Right lobe of liver (tissue), 6 donors: Measurements from ENCODE around the gene METTL16. TPM values are rescaled to one million over a fixed set of nuclear protein-coding genes. Genes with fewer than 3 reads are reported as not detected.
A peak's percentile ranks its signal among the peaks of the same experiment; 100 is the strongest.
"Not testable (repeated sequence)": the region's sequence is repeated elsewhere in the genome, so short reads cannot be mapped to it uniquely, and the experiment has no call there.

Source experiments
- ATAC-seq, 4 donors: fragments of 200-7000 bp; cut with Tn5 transposase; one replicate each; pipeline ENCODE4 v1.9.1; 2020; ENCODE audit warnings: mild to moderate bottlenecking in 4 of 4, moderate library complexity in 4 of 4
- DNase-seq, 3 donors: peaks; one replicate each; pipeline ENCODE4 v3.0.0-alpha.2; 2020
- H3K27ac ChIP-seq, 3 donors: fragments of 200-600 bp; one replicate each; pipeline ENCODE4 v1.8.0; 2022
- H3K27me3 ChIP-seq, 2 donors: fragments of 200-600 bp; one replicate each; pipeline ENCODE4 v1.8.0; 2022
- H3K36me3 ChIP-seq, 4 donors: fragments of 200-600 bp; sonication (generic) in 1 of 4; one replicate each; pipeline versions ENCODE4 v1.5.1 to v1.8.0; 2017 to 2022; ENCODE audit warnings: control low read depth in 1 of 4
- H3K4me1 ChIP-seq, 4 donors: fragments of 200-600 bp; sonication (generic) in 1 of 4; one replicate each; pipeline versions ENCODE4 v1.5.1 to v1.8.0; 2017 to 2022; ENCODE audit warnings: control low read depth in 1 of 4
- H3K4me3 ChIP-seq, 3 donors: fragments of 200-600 bp; one replicate each; pipeline ENCODE4 v1.8.0; 2022
- H3K9me3 ChIP-seq, 4 donors: fragments of 200-600 bp; sonication (generic) in 1 of 4; one replicate each; pipeline versions ENCODE4 v1.5.1 to v1.8.0; 2017 to 2022; ENCODE audit warnings: control low read depth in 1 of 4
- POLR2A ChIP-seq: fragments of 450-650 bp; IDR thresholded peaks from one replicate; pipeline ENCODE4 v1.6.1; 2017; ENCODE audit warnings: antibody characterized with exemption, mild to moderate bottlenecking
- WGBS: methylation state at CpG from one replicate; pipeline ENCODE4 v1.1.6; 2018; ENCODE audit warnings: low coverage, low lambda C conversion rate; ENCODE audit not compliant: insufficient coverage; ENCODE audit errors: missing lambda C conversion rate; 5-methylcytosine and 5-hydroxymethylcytosine counted together
- intact Hi-C, 2 donors: fragments of 100-400 bp; cut with DNase I; formaldehyde crosslinking; loops; one replicate each; pipeline versions ENCODE4 v1.11.2 to v1.14.1; 2022
- total RNA-seq, 6 experiments: library from RNA; depleted of rRNA in 2 of 6; stranded (reverse); fragments of >200 nt in 2 of 6; fragmentation: NEBNext Ultra II Directional in 3 of 6; extraction: Animal tissue kit (Norgen Biotek cat#: 25700) in 3 of 6; gene quantifications; one replicate each; pipeline versions ENCODE4 v1.1.0 to v1.2.4, GENCODE V29; 2016 to 2023
- TF ChIP-seq, protein P1 (sequence below), 4 donors: fragments of 200-600 bp in 3 of 4; fragments of 450-650 bp in 1 of 4; IDR thresholded peaks; one replicate each; pipeline versions ENCODE4 v1.5.1 to v1.8.0; 2016 to 2022; ENCODE audit warnings: antibody characterized with exemption in 4 of 4, mild to moderate bottlenecking in 2 of 4
- donor health status: DM: no; HTN: yes; CAD: no.
- donor health status: DM: no; HTN: no; CAD: no.
- donor health status: DM: no; HTN: no; CAD: no.
- donor health status: DM: no; HTN: yes; CAD: no.
- donor health status: DM: no; HTN: yes; CAD: no.

The METTL16 gene
- total RNA-seq, 6 experiments from 2014 or later = 8.4 to 12.1 (median 9.3) TPM

- no peak overlapping the region for H3K27ac ChIP-seq
- no peaks in the 10 kb centered on the region for H3K9me3 ChIP-seq
- H3K4me3 ChIP-seq = no peak overlapping the region
- 88% methylated on average over 3 of the region's 5 CpGs for WGBS
- DNase-seq (no peak), ATAC-seq (no peak)
- TF ChIP-seq, protein P1, sequence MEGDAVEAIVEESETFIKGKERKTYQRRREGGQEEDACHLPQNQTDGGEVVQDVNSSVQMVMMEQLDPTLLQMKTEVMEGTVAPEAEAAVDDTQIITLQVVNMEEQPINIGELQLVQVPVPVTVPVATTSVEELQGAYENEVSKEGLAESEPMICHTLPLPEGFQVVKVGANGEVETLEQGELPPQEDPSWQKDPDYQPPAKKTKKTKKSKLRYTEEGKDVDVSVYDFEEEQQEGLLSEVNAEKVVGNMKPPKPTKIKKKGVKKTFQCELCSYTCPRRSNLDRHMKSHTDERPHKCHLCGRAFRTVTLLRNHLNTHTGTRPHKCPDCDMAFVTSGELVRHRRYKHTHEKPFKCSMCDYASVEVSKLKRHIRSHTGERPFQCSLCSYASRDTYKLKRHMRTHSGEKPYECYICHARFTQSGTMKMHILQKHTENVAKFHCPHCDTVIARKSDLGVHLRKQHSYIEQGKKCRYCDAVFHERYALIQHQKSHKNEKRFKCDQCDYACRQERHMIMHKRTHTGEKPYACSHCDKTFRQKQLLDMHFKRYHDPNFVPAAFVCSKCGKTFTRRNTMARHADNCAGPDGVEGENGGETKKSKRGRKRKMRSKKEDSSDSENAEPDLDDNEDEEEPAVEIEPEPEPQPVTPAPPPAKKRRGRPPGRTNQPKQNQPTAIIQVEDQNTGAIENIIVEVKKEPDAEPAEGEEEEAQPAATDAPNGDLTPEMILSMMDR (IDR thresholded peaks at IDR 0.05) = no peak
- no peak for TF ChIP-seq POLR2A
- H3K27me3 ChIP-seq = no peaks in the 10 kb centered on the region
- no peaks in the 10 kb centered on the region for H3K36me3 ChIP-seq
- intact Hi-C loops = no loop called here
- H3K4me1 ChIP-seq = no peaks in the 10 kb centered on the region
Measured at GRCh38 chr17:2517539-2517938, 5.9 kb upstream of the METTL16 start.

DNA sequence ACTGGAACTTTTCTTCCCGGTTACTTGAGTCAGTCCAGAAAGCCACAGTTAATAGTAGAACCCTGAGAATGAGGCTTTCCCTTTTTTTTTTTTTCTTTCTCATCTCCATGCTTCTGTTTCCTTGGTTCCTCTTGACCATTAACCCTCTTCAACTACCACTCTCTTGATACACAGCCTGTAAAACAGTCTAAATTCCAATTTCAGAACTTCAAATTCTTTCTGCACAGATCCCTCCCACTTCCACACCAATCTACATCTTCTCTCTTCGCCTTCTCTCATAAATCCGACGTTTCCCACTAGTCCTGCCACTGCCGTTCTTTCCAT, 588 bp downstream of the METTL16 start:
- ATAC-seq (no peak), DNase-seq (no peak)
- Histone ChIP-seq H3K36me3 (no peaks in the 10 kb centered on the region), H3K27ac (peak overlapping the region; percentile 59 to 77 (median 73)), H3K4me1 (peaks cover 0 to 11% (median 5%) of the 10 kb centered on the region in 4 donors), H3K4me3 (peak overlapping the region; percentile 48 to 87 (median 79)), H3K9me3 (no peaks in the 10 kb centered on the region), H3K27me3 (no peaks in the 10 kb centered on the region)
- intact Hi-C loops = no loop called here
- 1% methylated on average over 5 of the region's 5 CpGs for WGBS
- TF ChIP-seq POLR2A = no peak
- TF ChIP-seq, protein P1 (IDR thresholded peaks at IDR 0.05) = no peak

GRCh38 chr17:2510559-2510958, 1.1 kb downstream of the METTL16 start:
- peaks cover 0 to 11% (median 5%) of the 10 kb centered on the region in 4 donors for H3K4me1 ChIP-seq
- intact Hi-C loops = no loop called here
- H3K27ac ChIP-seq = peak overlapping the region in 1 of 3 donors; percentile 73
- H3K4me3 ChIP-seq = peak overlapping the region; percentile 48 to 87 (median 79)
- no peaks in the 10 kb centered on the region for H3K36me3 ChIP-seq
- 54% methylated on average over 2 of the region's 2 CpGs for WGBS
- H3K27me3 ChIP-seq = no peaks in the 10 kb centered on the region
- TF ChIP-seq, protein P1 (IDR thresholded peaks at IDR 0.05) = no peak
- ATAC-seq (no peak), DNase-seq (no peak)
- H3K9me3 ChIP-seq = no peaks in the 10 kb centered on the region

- Histone ChIP-seq H3K4me1 (peaks cover 0 to 11% (median 5%) of the 10 kb centered on the region in 4 donors), H3K4me3 (no peak overlapping the region), H3K36me3 (no peaks in the 10 kb centered on the region), H3K9me3 (no peaks in the 10 kb centered on the region), H3K27me3 (no peaks in the 10 kb centered on the region), H3K27ac (no peak overlapping the region)
- intact Hi-C loops = no loop called here
- DNase-seq (no peak), ATAC-seq (no peak)
- TF ChIP-seq, protein P1 (IDR thresholded peaks at IDR 0.05) = no peak
- 19% methylated on average over 1 of the region's 1 CpG for WGBS
Measured at GRCh38 chr17:2508035-2508434, 3.7 kb downstream of the METTL16 start.

DNA sequence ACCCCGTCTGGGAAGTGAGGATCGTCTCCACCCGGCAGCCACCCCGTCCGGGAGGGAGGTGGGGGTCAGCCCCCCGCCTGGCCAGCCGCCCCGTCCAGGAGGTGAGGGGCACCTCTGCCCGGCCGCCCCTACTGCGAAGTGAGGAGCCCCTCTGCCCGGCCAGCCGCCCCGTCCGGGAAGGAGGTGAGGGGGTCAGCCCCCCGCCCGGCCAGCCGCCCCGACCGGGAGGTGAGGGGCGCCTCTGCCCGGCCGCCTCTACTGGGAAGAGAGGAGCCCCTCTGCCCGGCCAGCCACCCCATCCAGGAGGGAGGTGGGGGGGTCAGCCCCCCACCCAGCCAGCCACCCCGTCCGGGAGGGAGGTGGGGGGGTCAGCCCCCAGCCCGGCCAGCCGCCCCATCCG, 4.7 kb downstream of the METTL16 start:
- WGBS = 93% methylated on average over 3 of the region's 29 CpGs
- H3K36me3 ChIP-seq, ATAC-seq, intact Hi-C loops, H3K9me3 ChIP-seq, H3K27ac ChIP-seq, H3K27me3 ChIP-seq, H3K4me3 ChIP-seq, DNase-seq: not testable (repeated sequence)
- H3K4me1 ChIP-seq = peaks cover 0 to 11% (median 5%) of the 10 kb centered on the region in 4 donors
